Activated naive CD4-positive, alpha-beta T cell treated with anti-CD3 and anti-CD28 coated beads for 36 hours (primary cell): ENCODE results near the gene ZNF76. TPM values are rescaled to one million over a fixed set of nuclear protein-coding genes. Genes with fewer than 3 reads are reported as not detected.

Experiments
- CTCF ChIA-PET: fragments of 350-600 bp; sonication (Branson Sonifier 250); formaldehyde crosslinking; loops from one replicate; lab custom pipeline; 2021; ENCODE audit warnings: antibody characterized with exemption; lab: Charles Lee
- DNase-seq: peaks from one replicate; pipeline ENCODE4 v3.0.0-alpha.2; 2020
- H3K27ac Mint-ChIP-seq: one replicate; pipeline ENCODE4 v1.8.0; 2021; ENCODE audit warnings: mild to moderate bottlenecking, mixed read lengths
- H3K27me3 Mint-ChIP-seq: one replicate; pipeline ENCODE4 v1.8.0; 2021; ENCODE audit warnings: low read depth, mixed read lengths
- H3K36me3 Mint-ChIP-seq: one replicate; pipeline ENCODE4 v1.8.0; 2021; ENCODE audit warnings: low read depth, mixed read lengths
- H3K4me1 Mint-ChIP-seq: one replicate; pipeline ENCODE4 v1.8.0; 2021; ENCODE audit warnings: low read depth, mixed read lengths
- H3K4me3 Mint-ChIP-seq: one replicate; pipeline ENCODE4 v1.8.0; 2021; ENCODE audit warnings: mild to moderate bottlenecking, moderate library complexity, mixed read lengths
- H3K9me3 Mint-ChIP-seq: one replicate; pipeline ENCODE4 v1.8.0; 2021; ENCODE audit warnings: mixed read lengths
- intact Hi-C: fragments of 100-400 bp; cut with micrococcal nuclease; formaldehyde crosslinking; loops from one replicate; pipeline ENCODE4 v1.15.1; 2023
- total RNA-seq, 2 experiments: library from RNA; stranded (reverse); gene quantifications; one replicate each; pipeline ENCODE4 v1.2.3, GENCODE V29; 2021

Gene ZNF76
- total RNA-seq, 2 experiments from 2014 or later = 32.4 to 38.2 TPM

- Mint-ChIP-seq H3K9me3 (no peaks in the 10 kb centered on the region), H3K36me3 (no peaks in the 10 kb centered on the region), H3K27me3 (peaks cover 21% of the 10 kb centered on the region), H3K4me3 (no peak overlapping the region), H3K27ac (no peak overlapping the region), H3K4me1 (no peaks in the 10 kb centered on the region)
- intact Hi-C loops = no loop called here
- no peak for DNase-seq
- CTCF ChIA-PET = no interaction called here
Measured at GRCh38 chr6:35220711-35221110, 38.8 kb upstream of the ZNF76 start.

GRCh38 chr6:35223396-35223795 is 36.1 kb upstream of the ZNF76 start:
- H3K27ac Mint-ChIP-seq = no peak overlapping the region
- CTCF ChIA-PET = interaction anchor here (0.7 to 0.9 kb wide), 2 partner anchors 17 to 74 kb away, joined by 3 read pairs; no protein-coding TSS in a partner anchor
- no peaks in the 10 kb centered on the region for H3K9me3 Mint-ChIP-seq
- H3K4me1 Mint-ChIP-seq = no peaks in the 10 kb centered on the region
- no peaks in the 10 kb centered on the region for H3K36me3 Mint-ChIP-seq
- intact Hi-C loops = no loop called here
- DNase-seq = no peak
- H3K27me3 Mint-ChIP-seq = peaks cover 7% of the 10 kb centered on the region
- H3K4me3 Mint-ChIP-seq = no peak overlapping the region

GRCh38 chr6:35224720-35225119 is 34.8 kb upstream of the ZNF76 start:
- no peak for DNase-seq
- CTCF ChIA-PET = interaction anchor here (3.5 kb wide), 1 partner anchor 16 kb away, joined by 15 read pairs; no protein-coding TSS in a partner anchor
- H3K36me3 Mint-ChIP-seq = no peaks in the 10 kb centered on the region
- intact Hi-C loops = no loop called here
- peaks cover 3% of the 10 kb centered on the region for H3K27me3 Mint-ChIP-seq
- no peak overlapping the region for H3K4me3 Mint-ChIP-seq
- no peaks in the 10 kb centered on the region for H3K9me3 Mint-ChIP-seq
- no peak overlapping the region for H3K27ac Mint-ChIP-seq
- no peaks in the 10 kb centered on the region for H3K4me1 Mint-ChIP-seq

- H3K36me3 Mint-ChIP-seq = no peaks in the 10 kb centered on the region
- intact Hi-C loops = no loop called here
- H3K9me3 Mint-ChIP-seq = no peaks in the 10 kb centered on the region
- no peaks in the 10 kb centered on the region for H3K27me3 Mint-ChIP-seq
- H3K4me3 Mint-ChIP-seq = no peak overlapping the region
- CTCF ChIA-PET = interaction anchor here (1.2 to 1.4 kb wide), 2 partner anchors 12 to 1065 kb away, joined by 3 to 4 read pairs; no protein-coding TSS in a partner anchor
- no peaks in the 10 kb centered on the region for H3K4me1 Mint-ChIP-seq
- DNase-seq = no peak
- no peak overlapping the region for H3K27ac Mint-ChIP-seq
Measured at GRCh38 chr6:35228481-35228880, 31.1 kb upstream of the ZNF76 start.

- Mint-ChIP-seq H3K9me3 (no peaks in the 10 kb centered on the region), H3K27me3 (no peaks in the 10 kb centered on the region), H3K36me3 (no peaks in the 10 kb centered on the region), H3K4me3 (no peak overlapping the region), H3K4me1 (no peaks in the 10 kb centered on the region), H3K27ac (no peak overlapping the region)
- intact Hi-C loops = no loop called here
- CTCF ChIA-PET = interaction anchor here (0.6 to 1.4 kb wide), 5 partner anchors 11 to 1066 kb away, joined by 3 to 4 read pairs (median 3); no protein-coding TSS in a partner anchor
- no peak for DNase-seq
Measured at GRCh38 chr6:35229304-35229703, 30.2 kb upstream of the ZNF76 start.

GRCh38 chr6:35230498-35230897 is 29.0 kb upstream of the ZNF76 start:
- CTCF ChIA-PET = interaction anchor here (0.6 to 3.7 kb wide), 5 partner anchors 11 to 808 kb away, joined by 3 to 23 read pairs (median 3); no protein-coding TSS in a partner anchor
- no peak overlapping the region for H3K4me3 Mint-ChIP-seq
- no peak for DNase-seq
- H3K36me3 Mint-ChIP-seq = no peaks in the 10 kb centered on the region
- no peaks in the 10 kb centered on the region for H3K4me1 Mint-ChIP-seq
- peaks cover 3% of the 10 kb centered on the region for H3K9me3 Mint-ChIP-seq
- intact Hi-C loops = no loop called here
- no peaks in the 10 kb centered on the region for H3K27me3 Mint-ChIP-seq
- H3K27ac Mint-ChIP-seq = no peak overlapping the region

GRCh38 chr6:35230950-35231349 is 28.6 kb upstream of the ZNF76 start:
- H3K9me3 Mint-ChIP-seq = peaks cover 3% of the 10 kb centered on the region
- no peak overlapping the region for H3K27ac Mint-ChIP-seq
- no peak overlapping the region for H3K4me3 Mint-ChIP-seq
- H3K36me3 Mint-ChIP-seq = no peaks in the 10 kb centered on the region
- intact Hi-C loops = no loop called here
- H3K4me1 Mint-ChIP-seq = no peaks in the 10 kb centered on the region
- CTCF ChIA-PET = interaction anchor here (0.6 to 3.7 kb wide), 4 partner anchors 10 to 808 kb away, joined by 3 to 23 read pairs (median 4); no protein-coding TSS in a partner anchor
- no peaks in the 10 kb centered on the region for H3K27me3 Mint-ChIP-seq
- DNase-seq = no peak

GRCh38 chr6:35231563-35231962 is 28.0 kb upstream of the ZNF76 start:
- peaks cover 3% of the 10 kb centered on the region for H3K9me3 Mint-ChIP-seq
- H3K27me3 Mint-ChIP-seq = no peaks in the 10 kb centered on the region
- H3K4me1 Mint-ChIP-seq = no peaks in the 10 kb centered on the region
- intact Hi-C loops = no loop called here
- DNase-seq = no peak
- H3K27ac Mint-ChIP-seq = no peak overlapping the region
- no peak overlapping the region for H3K4me3 Mint-ChIP-seq
- CTCF ChIA-PET = interaction anchor here (1.2 to 3.7 kb wide), 2 partner anchors 10 to 26 kb away, joined by 3 to 23 read pairs; no protein-coding TSS in a partner anchor
- no peaks in the 10 kb centered on the region for H3K36me3 Mint-ChIP-seq

- Mint-ChIP-seq H3K27ac (no peak overlapping the region), H3K4me1 (no peaks in the 10 kb centered on the region), H3K36me3 (no peaks in the 10 kb centered on the region), H3K27me3 (no peaks in the 10 kb centered on the region), H3K9me3 (peaks cover 3% of the 10 kb centered on the region), H3K4me3 (no peak overlapping the region)
- intact Hi-C loops = no loop called here
- DNase-seq = no peak
- CTCF ChIA-PET = no interaction called here
Measured at GRCh38 chr6:35234901-35235300, 24.6 kb upstream of the ZNF76 start.

- H3K4me3 Mint-ChIP-seq = no peak overlapping the region
- DNase-seq = no peak
- peaks cover 3% of the 10 kb centered on the region for H3K9me3 Mint-ChIP-seq
- H3K27ac Mint-ChIP-seq = no peak overlapping the region
- intact Hi-C loops = no loop called here
- H3K36me3 Mint-ChIP-seq = no peaks in the 10 kb centered on the region
- CTCF ChIA-PET = no interaction called here
- H3K4me1 Mint-ChIP-seq = no peaks in the 10 kb centered on the region
- H3K27me3 Mint-ChIP-seq = no peaks in the 10 kb centered on the region
Measured at GRCh38 chr6:35236223-35236622, 23.3 kb upstream of the ZNF76 start.

- H3K36me3 Mint-ChIP-seq = no peaks in the 10 kb centered on the region
- no peak for DNase-seq
- CTCF ChIA-PET = interaction anchor here (1.0 kb wide), 2 partner anchors 8 to 116 kb away, joined by 3 to 4 read pairs; no protein-coding TSS in a partner anchor
- intact Hi-C loops = no loop called here
- no peak overlapping the region for H3K4me3 Mint-ChIP-seq
- peaks cover 3% of the 10 kb centered on the region for H3K9me3 Mint-ChIP-seq
- no peaks in the 10 kb centered on the region for H3K4me1 Mint-ChIP-seq
- no peaks in the 10 kb centered on the region for H3K27me3 Mint-ChIP-seq
- no peak overlapping the region for H3K27ac Mint-ChIP-seq
Measured at GRCh38 chr6:35237476-35237875, 22.1 kb upstream of the ZNF76 start.

GRCh38 chr6:35238843-35239289 is 20.7 kb upstream of the ZNF76 start:
- CTCF ChIA-PET = no interaction called here

GRCh38 chr6:35239581-35239980 is 20.0 kb upstream of the ZNF76 start:
- H3K27ac Mint-ChIP-seq = no peak overlapping the region
- DNase-seq = no peak
- H3K36me3 Mint-ChIP-seq = peaks cover 2% of the 10 kb centered on the region

More at GRCh38 chr6:35238843-35239289, 20.7 kb upstream of the ZNF76 start:
- Mint-ChIP-seq H3K4me1 (no peaks in the 10 kb centered on the region), H3K27me3 (no peaks in the 10 kb centered on the region), H3K4me3 (no peak overlapping the region), H3K27ac (no peak overlapping the region), H3K36me3 (no peaks in the 10 kb centered on the region), H3K9me3 (peaks cover 3% of the 10 kb centered on the region)
- no peak for DNase-seq
- intact Hi-C loops = no loop called here

More at GRCh38 chr6:35239581-35239980, 20.0 kb upstream of the ZNF76 start:
- intact Hi-C loops = no loop called here
- H3K4me3 Mint-ChIP-seq = no peak overlapping the region
- H3K4me1 Mint-ChIP-seq = no peaks in the 10 kb centered on the region
- H3K27me3 Mint-ChIP-seq = no peaks in the 10 kb centered on the region
- CTCF ChIA-PET = interaction anchor here (0.8 to 4.0 kb wide), 6 partner anchors 13 to 253 kb away, joined by 5 to 39 read pairs (median 20); partner anchors contain the start of gene ZNF76
- H3K9me3 Mint-ChIP-seq = peaks cover 3% of the 10 kb centered on the region
